IPS-20b (cell line): ENCODE results near the gene CASKIN2.
A peak's percentile ranks its signal among the peaks of the same experiment; 100 is the strongest.

Experiments used
- H3K27ac ChIP-seq: one replicate; pipeline ENCODE4 v1.5.1; 2013; ENCODE audit warnings: low read length
- H3K27me3 ChIP-seq: 2 replicates; pipeline ENCODE4 v1.6.1; 2013; ENCODE audit warnings: mild to moderate bottlenecking, low read length, inconsistent platforms; ENCODE audit not compliant: insufficient read depth
- H3K36me3 ChIP-seq: 2 replicates; pipeline ENCODE4 v1.6.1; 2013; ENCODE audit warnings: low read depth, mild to moderate bottlenecking, inconsistent platforms, low read length, moderate library complexity; ENCODE audit not compliant: insufficient read depth
- H3K4me1 ChIP-seq: 2 replicates; pipeline ENCODE4 v1.6.1; 2013; ENCODE audit warnings: mild to moderate bottlenecking, control low read depth, inconsistent platforms, low read length, moderate library complexity; ENCODE audit not compliant: insufficient read depth
- H3K4me3 ChIP-seq: 2 replicates; pipeline ENCODE4 v1.5.1; 2013; ENCODE audit warnings: mild to moderate bottlenecking, low read length, inconsistent platforms
- H3K9ac ChIP-seq: 2 replicates; pipeline ENCODE4 v1.6.1; 2013; ENCODE audit warnings: low read depth, mild to moderate bottlenecking, inconsistent platforms, low read length, moderate library complexity
- H3K9me3 ChIP-seq: 2 replicates; pipeline ENCODE4 v1.6.1; 2013; ENCODE audit warnings: mild to moderate bottlenecking, low read depth, low read length, inconsistent platforms; ENCODE audit not compliant: insufficient read depth

CASKIN2 gene

DNA sequence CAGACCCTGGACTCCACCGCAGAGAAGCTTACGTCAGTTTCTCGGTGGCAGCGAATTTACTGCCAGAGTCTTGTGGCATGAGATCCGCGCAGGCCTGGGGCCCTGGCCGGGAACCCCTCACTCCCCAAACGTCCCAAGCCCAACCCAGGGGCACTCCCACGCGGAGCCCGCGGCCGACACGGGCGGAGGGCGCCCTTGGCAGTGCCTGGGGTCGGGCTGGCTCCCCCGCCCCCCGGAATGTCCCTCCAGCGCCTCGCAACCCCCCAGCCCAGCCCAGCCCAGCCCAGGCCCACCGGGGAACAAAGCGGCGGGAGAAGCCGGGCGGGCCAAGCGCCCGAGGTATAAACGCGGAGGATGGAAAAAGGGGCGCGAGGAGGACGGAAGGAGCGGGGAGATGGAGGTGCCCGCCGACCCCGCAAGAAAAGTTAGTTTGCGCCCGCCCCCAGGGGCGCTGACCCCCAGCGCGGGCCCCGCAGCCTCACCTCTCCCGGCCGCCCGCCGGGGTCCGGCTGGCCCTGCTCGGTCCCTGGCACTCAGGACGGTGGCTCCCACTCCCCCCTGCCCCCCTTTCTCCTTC, 330 bp downstream of the CASKIN2 start:
- H3K36me3 ChIP-seq, result peaks cover 31% of the 10 kb centered on the region; the same call in 1 of the 2 replicates
- no peaks in the 10 kb centered on the region for H3K9me3 ChIP-seq
- H3K9ac ChIP-seq, result peak overlapping the region; percentile 84
- peak overlapping the region; percentile 71 for H3K27ac ChIP-seq
- peak overlapping the region; percentile 91 for H3K4me3 ChIP-seq
- no peaks in the 10 kb centered on the region for H3K4me1 ChIP-seq
- no peaks in the 10 kb centered on the region for H3K27me3 ChIP-seq

DNA sequence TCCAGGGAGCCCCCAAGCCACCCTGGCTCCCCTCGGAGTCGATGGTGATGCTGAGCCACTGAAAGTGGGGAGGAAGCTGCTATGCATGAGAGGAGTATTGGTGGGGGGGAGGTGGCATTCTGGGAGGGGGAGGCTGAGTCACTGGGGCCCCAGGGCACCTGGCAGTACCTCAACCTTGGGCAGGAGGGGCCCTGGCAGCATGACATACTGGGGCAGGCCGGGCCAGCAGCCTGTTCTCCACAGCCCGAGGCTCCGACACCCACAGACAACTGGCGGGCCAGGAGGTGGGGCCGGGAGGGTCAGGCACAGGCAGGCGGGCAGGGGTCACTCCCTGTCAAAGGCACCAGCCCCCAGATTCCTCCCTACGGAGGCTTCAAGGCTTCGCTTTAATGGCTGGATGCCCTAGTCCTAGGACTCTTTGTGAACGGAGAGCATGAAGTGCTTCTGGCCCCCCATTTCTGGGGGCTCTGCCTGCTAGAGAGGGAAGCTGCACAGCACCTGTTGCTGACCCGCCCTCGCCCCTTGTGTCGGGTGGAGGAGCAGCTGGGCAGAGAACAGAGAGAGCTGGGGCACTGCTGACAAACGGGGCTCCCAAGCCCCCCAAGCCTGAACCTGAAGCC, 928 bp downstream of the CASKIN2 start:
- no peaks in the 10 kb centered on the region for H3K9me3 ChIP-seq
- no peaks in the 10 kb centered on the region for H3K27me3 ChIP-seq
- H3K9ac ChIP-seq, result peak overlapping the region; percentile 84
- H3K36me3 ChIP-seq, result peaks cover 27% of the 10 kb centered on the region; the same call in 1 of the 2 replicates
- no peaks in the 10 kb centered on the region for H3K4me1 ChIP-seq
- H3K4me3 ChIP-seq, result peak overlapping the region; percentile 91
- H3K27ac ChIP-seq, result peak overlapping the region; percentile 71

DNA sequence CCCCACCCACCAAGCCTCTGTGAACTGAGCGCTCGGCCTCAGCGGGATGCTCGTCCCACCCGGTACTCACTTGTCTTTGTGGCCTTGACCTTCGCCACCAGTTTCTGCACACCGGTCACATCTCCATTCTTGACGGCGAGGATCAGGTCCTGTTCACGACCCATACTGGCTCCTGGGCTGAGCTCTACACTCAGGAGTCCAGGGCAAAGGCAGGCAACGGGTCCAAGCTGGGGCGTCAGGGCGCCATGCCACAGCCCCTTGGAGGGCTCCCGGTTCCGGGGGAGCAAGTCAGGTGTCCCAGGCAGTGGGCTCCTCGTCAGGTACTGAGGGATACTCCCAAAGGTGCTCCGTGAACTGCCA, 1.7 kb downstream of the CASKIN2 start:
- Histone ChIP-seq H3K9ac (no peak overlapping the region; the same call in 1 of the 2 replicates), H3K4me1 (no peaks in the 10 kb centered on the region; the same call in 1 of the 2 replicates), H3K9me3 (no peaks in the 10 kb centered on the region), H3K27me3 (no peaks in the 10 kb centered on the region), H3K4me3 (no peak overlapping the region), H3K27ac (no peak overlapping the region), H3K36me3 (peaks cover 22% of the 10 kb centered on the region; the same call in 1 of the 2 replicates)

DNA sequence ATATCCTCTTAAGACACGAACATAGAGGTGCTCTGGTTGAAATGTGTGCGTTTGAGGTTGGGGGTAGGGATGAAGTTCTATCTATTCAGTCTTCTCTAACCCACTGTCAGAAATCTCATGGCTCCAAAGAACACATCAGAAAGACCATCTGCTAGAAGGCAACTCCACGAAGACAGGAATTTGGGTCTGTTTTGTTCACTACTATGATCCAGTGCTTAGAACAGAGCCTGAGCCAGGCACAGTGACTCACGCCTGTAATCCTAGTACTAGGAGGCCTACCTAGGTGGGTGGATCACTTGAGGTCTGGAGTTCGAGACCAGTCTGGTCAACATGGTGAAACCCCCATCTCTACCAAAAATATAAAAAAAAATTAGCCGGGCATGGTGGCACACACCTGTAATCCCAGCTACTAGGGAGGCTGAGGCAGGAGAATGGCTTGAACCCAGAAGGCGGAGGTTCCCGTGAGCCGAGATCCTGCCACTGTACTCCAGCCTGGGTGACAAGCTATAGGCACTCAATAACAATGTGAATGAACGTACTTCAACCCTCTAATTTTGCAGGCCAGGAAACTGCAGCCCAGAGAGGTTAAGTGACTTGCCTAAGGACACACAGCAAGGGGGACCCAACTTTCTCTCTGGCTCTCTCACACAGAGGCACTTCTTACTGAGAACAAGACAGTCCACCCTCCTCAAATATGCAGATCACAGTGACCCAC, 2.3 kb downstream of the CASKIN2 start:
- Histone ChIP-seq H3K9me3 (no peaks in the 10 kb centered on the region), H3K27me3 (no peaks in the 10 kb centered on the region), H3K27ac (no peak overlapping the region), H3K4me3 (no peak overlapping the region), H3K4me1 (no peaks in the 10 kb centered on the region; the same call in 1 of the 2 replicates), H3K9ac (no peak overlapping the region), H3K36me3 (peaks cover 20% of the 10 kb centered on the region; the same call in 1 of the 2 replicates)

DNA sequence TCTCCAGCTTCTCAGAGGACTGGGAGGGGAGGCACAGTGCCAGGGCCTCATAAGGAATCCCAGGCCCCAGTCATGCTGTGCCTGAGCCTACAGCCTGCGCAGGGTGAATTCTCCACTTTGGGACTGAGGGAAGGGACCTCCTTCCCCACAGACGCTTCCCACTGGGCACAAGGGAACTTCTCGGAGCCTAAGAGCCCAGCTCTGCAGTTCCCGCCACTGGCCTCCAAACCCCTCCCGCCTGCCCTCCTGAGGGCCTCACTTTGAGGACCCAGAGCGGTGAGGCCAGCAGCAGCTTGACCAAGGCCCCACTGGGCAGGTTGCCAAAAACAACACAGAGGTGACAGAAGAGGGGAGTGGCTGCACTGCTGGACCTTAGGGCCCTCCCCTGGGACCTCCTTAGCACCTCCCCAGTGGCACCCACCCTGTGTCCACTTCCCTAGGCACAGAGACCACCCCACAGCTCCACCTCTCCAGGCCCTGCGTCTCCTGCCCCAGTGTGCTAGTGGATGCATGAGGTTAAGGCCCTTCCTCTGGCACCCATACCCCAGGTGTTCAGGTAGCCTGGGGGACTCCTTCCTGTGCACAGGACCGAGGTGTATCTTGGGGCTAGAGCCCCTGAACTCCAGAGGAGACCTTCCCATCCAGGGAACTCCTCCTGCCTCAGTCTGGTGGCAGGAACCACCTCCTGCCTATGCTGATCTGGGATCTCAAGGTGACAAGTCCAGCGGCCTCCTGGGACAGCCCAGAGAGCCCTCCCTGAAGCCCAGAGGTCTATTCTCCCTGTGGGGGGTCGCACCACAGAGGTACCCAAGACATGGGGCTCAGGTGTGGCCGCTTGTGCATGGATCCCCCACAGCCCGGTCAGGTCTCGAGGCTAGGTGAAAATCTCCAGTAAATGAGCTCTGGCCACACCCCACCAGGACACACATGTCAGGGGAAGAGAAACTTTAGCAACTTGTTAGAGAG, 3.4 kb downstream of the CASKIN2 start:
- no peaks in the 10 kb centered on the region for H3K27me3 ChIP-seq
- H3K9ac ChIP-seq, result no peak overlapping the region
- no peaks in the 10 kb centered on the region for H3K9me3 ChIP-seq
- H3K27ac ChIP-seq, result no peak overlapping the region
- H3K36me3 ChIP-seq, result peaks cover 25% of the 10 kb centered on the region; the same call in 1 of the 2 replicates
- no peaks in the 10 kb centered on the region; the same call in 1 of the 2 replicates for H3K4me1 ChIP-seq
- H3K4me3 ChIP-seq, result no peak overlapping the region

DNA sequence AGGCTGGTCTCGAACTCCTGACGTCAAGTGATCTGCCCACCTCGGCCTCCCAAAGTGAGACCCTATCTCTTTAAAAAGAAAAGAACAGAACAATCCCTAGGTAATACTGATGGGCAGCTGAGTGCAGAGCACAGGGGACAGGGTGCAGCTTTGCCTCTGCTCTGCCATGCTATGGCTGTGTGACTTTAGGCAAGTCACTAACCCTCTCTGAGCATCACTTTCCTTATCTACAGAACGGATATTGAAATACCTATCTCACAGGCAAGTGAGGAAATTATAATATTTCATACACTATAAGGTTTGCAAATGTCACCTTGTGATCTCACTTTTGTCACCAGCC, 4.1 kb downstream of the CASKIN2 start:
- H3K36me3 ChIP-seq, result peaks cover 30% of the 10 kb centered on the region; the same call in 1 of the 2 replicates
- H3K9me3 ChIP-seq, result no peaks in the 10 kb centered on the region
- H3K27me3 ChIP-seq, result no peaks in the 10 kb centered on the region
- no peak overlapping the region for H3K9ac ChIP-seq
- H3K4me1 ChIP-seq, result no peaks in the 10 kb centered on the region; the same call in 1 of the 2 replicates
- no peak overlapping the region for H3K4me3 ChIP-seq
- H3K27ac ChIP-seq, result no peak overlapping the region

DNA sequence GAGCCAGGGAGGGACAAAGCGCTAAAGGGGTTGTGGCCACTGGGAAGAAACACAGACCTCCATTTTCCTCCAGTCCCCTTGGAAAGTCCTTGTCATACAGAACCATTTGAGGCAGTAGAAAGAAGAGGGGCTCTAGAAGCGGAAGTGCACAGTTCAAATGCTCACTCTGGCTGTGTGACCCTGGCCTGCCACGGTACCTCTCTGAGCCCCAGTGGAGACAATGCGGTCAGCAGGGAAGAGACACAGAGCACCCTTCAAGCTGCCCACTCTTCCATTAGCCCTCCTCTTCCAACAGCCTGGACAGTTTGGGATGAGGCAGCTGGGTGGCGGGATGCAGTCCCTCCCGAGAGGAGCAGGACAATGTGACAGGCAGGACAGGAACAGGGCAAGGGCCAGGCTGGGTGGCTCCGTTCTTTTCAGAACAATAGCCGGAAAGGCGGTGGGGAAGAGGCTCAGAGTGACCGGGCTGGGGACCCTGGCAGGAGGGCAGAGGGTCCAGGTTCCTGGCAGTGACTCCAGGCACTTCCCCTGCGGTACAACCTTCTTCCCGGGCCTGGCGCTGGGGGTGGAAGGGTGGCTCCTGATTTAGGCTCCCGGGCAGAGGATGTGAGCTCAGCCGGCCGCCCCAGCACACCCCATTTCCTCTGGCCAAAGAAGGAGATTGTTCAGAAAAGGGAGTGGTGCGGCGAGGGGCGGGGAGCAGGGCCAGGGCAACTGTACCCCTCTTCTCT, 5.6 kb downstream of the CASKIN2 start:
- H3K9ac ChIP-seq, result no peak overlapping the region
- H3K4me3 ChIP-seq, result no peak overlapping the region
- peaks cover 45% of the 10 kb centered on the region for H3K36me3 ChIP-seq
- H3K9me3 ChIP-seq, result no peaks in the 10 kb centered on the region
- H3K27me3 ChIP-seq, result no peaks in the 10 kb centered on the region
- H3K27ac ChIP-seq, result no peak overlapping the region
- no peaks in the 10 kb centered on the region; the same call in 1 of the 2 replicates for H3K4me1 ChIP-seq

DNA sequence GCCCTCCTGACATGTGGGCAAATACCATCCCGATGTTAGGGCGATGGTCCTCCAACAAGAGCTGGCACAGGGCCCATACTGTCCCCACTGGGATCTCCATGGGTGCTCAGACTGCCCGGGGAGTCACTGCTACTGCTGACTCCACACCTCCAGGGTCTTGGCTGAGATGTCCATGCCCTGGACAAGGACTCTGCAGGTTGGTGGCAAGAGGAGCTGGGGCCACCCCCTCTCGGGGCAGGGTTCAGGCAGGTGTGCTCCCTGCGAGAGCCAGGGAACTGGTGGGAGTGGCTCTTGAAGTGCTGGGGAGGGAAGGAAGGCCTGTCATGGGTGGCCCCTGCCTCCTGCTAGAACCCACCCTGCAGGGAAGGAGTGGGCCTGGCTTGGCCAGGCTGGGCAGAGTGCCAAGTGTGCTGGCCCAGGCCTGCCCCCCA, 6.4 kb downstream of the CASKIN2 start:
- Histone ChIP-seq H3K4me1 (no peaks in the 10 kb centered on the region; the same call in 1 of the 2 replicates), H3K27ac (no peak overlapping the region), H3K27me3 (no peaks in the 10 kb centered on the region), H3K9me3 (no peaks in the 10 kb centered on the region), H3K36me3 (peaks cover 46% of the 10 kb centered on the region), H3K4me3 (no peak overlapping the region), H3K9ac (no peak overlapping the region)

DNA sequence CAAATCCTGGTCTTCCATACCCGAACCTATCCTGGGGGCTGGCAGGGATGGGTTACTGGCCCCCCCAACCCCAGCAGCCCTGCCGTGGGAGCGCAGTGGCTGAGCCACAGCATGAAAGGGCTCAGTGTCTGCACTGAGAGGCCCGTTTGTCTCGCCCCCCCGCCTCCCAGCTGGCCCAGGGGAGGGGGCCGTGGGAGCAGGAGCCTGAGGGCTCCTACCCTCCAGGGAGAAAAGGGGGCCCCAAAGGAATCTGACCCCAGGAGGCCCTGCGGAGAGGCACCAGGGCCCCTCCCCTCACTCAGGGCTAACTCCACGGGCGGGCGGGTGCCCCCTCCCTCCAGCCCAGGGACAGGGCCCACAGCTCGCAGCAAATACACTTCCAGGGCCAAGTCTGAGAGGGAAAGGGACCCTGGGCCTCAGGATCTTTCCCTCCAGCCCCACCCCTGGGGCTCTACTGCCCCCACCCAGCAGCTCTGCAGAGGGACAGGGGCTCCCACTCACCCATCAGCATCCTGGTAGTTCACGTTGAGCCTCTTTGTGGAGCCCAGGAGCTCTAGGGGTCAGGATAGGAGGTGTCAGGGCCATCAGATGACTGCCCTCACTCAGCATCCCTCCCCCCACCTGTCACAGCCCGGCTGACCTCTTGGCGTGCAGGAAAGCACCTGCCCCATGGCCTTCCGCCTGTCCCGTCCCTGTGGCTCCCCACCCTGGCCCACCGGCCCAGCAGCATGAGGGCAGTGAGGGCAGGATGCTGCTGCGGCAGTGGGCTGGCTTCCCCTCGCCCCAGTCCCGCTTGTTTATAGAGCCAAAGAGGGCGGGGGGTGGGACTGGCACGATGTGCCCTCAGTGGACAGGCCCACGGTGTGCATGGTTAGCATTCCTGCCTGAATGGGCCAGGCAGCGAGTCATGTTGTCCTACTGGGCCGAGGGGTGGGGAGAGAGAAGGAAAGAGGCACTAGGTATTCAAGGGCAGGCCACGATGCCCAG, 7.3 kb downstream of the CASKIN2 start:
- no peak overlapping the region for H3K27ac ChIP-seq
- H3K9ac ChIP-seq, result no peak overlapping the region
- H3K27me3 ChIP-seq, result no peaks in the 10 kb centered on the region
- H3K9me3 ChIP-seq, result no peaks in the 10 kb centered on the region
- no peak overlapping the region for H3K4me3 ChIP-seq
- H3K36me3 ChIP-seq, result peaks cover 40% of the 10 kb centered on the region
- no peaks in the 10 kb centered on the region; the same call in 1 of the 2 replicates for H3K4me1 ChIP-seq

DNA sequence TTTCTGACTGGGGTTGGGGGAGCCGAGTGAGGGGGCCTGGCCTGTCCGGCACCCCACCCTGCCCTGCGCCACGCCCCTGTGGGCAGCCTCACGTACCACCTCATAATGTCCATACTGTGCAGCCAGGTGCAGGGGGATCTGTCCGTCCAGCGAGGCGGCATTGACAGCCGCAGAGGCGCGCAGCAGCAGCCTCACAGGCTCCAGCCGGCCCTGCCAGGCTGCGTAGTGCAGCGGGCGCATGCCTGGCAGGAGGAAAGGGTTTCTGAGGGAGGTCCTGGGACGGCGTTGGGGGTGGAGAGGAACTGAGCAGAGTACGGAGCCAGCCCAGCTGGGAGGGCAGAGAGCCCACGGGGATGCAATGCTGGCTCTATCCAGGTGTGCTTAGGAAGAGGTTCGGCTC, 8.4 kb downstream of the CASKIN2 start:
- no peaks in the 10 kb centered on the region; the same call in 1 of the 2 replicates for H3K4me1 ChIP-seq
- H3K9ac ChIP-seq, result no peak overlapping the region
- H3K4me3 ChIP-seq, result no peak overlapping the region
- H3K9me3 ChIP-seq, result no peaks in the 10 kb centered on the region
- peaks cover 34% of the 10 kb centered on the region for H3K36me3 ChIP-seq
- no peak overlapping the region for H3K27ac ChIP-seq
- no peaks in the 10 kb centered on the region for H3K27me3 ChIP-seq
